Measurements from ENCODE around the gene LAMA5. TPM values are rescaled to one million over a fixed set of nuclear protein-coding genes. Genes with fewer than 3 reads are reported as not detected.
A peak's percentile ranks its signal among the peaks of the same experiment; 100 is the strongest.

The LAMA5 gene
- total and polyA plus RNA-seq, 2 of the 8 experiments (the other 6 are each of a cell fraction or from before 2014, with no cell fraction given): 34.4 to 225 TPM

- peak; percentile 6; the same call in 1 of the 2 replicates for TF ChIP-seq JUND (IDR thresholded peaks at IDR 0.05; ENCODE audit: low read length)
- no peak for TF ChIP-seq TBP (IDR thresholded peaks at IDR 0.05; ENCODE audit: low read depth, low read length)
- no peak for TF ChIP-seq KDM5A (IDR thresholded peaks at IDR 0.05; ENCODE audit: low read length)
- TF ChIP-seq USF2 (IDR thresholded peaks at IDR 0.05; ENCODE audit: low read length): no peak
- 0 out of 2 replicates have a peak, but pooled peaks have one; percentile 28 for TF ChIP-seq GABPA (IDR thresholded peaks at IDR 0.05; ENCODE audit: borderline replicate concordance, insufficient read depth, low read length)
- no peak for TF ChIP-seq HDAC6 (IDR thresholded peaks at IDR 0.05; ENCODE audit: low read depth, low read length)
- no peak for TF ChIP-seq CTBP2 (IDR thresholded peaks at IDR 0.05; ENCODE audit: borderline replicate concordance, insufficient read depth, insufficient read length, low read length)
- TF ChIP-seq TEAD4 (IDR thresholded peaks at IDR 0.05; ENCODE audit: low read depth, low read length): no peak
- no peak for TF ChIP-seq YY1 (IDR thresholded peaks at IDR 0.05; ENCODE audit: low read depth, low read length)
- no peak for TF ChIP-seq TCF12 (IDR thresholded peaks at IDR 0.05; ENCODE audit: low read depth, low read length)
These were observed 2.1 kb upstream of the LAMA5 start (continued) for GRCh38 chr20:62368976-62369814.

Data from H1 (cell line).